Measurements from ENCODE around the gene TUBA1A. TPM values are rescaled to one million over a fixed set of nuclear protein-coding genes. Genes with fewer than 3 reads are reported as not detected.
"Not testable (repeated sequence)": the region's sequence is repeated elsewhere in the genome, so short reads cannot be mapped to it uniquely, and the experiment has no call there.

Gene TUBA1A
- total RNA-seq, 1 donor from 2014 or later = 121 TPM

DNA sequence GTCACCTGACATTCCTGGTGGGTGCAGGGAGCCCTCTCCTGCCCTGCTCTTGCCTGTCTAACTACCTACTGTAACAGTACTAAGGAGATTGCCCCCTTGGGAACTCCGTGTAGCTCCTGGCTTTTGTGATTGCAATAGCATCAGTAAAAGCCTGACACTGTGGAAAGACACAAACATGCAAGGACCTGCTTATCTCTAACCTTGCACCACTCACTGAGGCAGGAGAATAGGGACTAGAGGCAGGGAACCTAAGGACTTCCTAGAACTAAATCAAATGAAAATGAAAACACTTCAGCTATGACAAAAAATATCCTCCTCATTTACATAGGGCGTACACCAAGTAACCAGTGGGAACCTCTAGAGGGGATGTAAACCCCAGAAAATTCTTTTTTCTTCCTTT is 28.5 kb downstream of the TUBA1A start:
- no peak for DNase-seq (ENCODE audit: low spot score)

DNA sequence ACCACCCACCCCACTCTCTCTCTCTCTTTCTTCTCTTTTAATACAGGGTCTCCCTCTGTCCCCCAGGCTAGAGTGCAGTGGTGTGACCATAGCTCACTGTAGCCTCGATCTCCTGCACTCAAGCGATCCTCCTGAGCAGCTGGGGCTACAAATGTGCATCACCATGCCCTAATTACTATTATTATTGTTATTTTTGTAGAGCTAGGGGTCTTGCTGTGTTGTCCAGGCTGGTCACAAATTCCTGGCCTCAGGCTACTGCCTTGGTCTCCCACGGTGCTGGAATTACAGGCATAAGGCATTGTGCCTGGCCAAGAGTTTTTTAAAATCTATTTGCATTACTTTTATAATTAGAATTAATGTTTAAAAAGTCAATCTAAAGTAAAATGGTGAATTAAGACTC is 34.7 kb downstream of the TUBA1A start:
- peak; percentile 22 for DNase-seq (ENCODE audit: low spot score)

DNA sequence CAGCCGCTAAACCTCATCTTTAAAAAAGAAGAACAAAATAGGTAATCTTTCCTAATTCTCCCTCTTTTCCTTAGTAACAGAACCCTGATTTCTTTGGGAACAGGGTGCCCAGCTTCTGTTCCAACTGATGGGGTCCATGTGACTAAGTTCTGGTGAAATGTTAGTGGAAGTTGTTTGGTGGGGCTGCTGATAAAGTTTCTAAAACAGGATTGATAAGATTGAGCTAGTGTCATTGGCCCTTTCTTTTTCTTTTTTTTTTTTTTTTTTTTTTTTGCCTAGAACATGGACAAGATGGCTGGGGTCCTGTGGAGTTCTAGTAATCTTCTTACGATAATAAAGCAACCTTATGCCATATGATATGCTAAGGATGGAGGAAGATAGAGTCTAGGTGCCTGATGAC is 41.5 kb downstream of the TUBA1A start:
- DNase-seq (ENCODE audit: low spot score) = no peak

DNA sequence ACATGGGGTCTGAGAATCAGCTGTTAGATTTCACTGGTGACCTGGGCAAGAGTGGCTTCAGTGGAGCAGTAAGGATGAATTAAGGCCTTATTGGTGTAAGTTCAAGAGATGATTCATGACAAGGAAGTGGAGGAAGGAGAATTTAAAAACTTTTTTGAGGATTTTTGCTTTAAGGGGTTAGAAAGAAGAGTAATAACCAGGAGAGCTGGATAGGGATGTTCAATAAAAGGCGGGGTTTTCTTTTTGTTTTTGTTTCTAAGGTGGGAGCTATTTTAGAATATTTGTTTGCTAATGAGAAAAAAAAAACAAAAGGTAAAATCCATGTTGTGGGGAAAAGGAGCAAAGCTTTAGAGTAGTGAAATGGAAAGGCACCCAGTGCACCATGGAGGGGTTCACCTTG is 42.5 kb downstream of the TUBA1A start:
- no peak for DNase-seq (ENCODE audit: low spot score)

DNA sequence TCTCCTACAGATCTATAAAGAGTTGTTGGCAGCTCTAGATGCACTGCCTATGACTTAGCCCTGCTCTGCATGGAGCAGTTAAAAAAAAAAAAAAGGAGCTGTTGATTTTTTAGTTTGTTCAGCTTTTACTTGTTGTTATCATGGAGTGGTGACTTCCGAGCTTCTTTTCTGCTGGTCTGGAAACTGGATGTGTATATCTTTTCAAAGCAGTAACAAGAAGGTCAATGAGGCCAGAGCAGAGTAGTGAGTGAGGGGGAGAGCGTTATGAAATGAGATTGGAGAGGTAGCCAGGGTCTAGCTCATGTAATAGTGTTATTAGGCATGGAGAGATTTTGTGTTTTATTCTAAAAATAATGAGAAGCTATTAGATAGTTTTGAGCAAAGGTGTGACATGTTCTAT is 44.5 kb downstream of the TUBA1A start:
- peak; percentile 1 for DNase-seq (ENCODE audit: low spot score)

DNA sequence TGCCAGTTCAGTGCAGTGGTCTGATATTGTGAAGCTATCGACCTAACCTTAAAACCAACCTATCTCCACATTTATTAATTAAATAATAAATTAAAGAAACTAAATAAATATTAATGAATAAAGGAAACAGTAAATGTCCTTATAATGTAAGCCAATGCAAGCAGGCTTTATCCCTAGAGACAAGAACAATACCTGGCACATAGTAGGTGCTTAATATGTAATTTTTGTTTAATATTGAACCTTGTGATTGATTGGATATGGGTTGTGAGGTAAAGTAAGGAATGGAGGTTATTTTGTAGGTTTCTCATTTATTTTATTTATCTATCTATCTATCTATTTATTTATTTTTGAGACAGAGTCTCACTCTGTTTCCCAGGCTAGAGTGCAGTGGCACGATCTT is 49.9 kb downstream of the TUBA1A start:
- DNase-seq (ENCODE audit: low spot score) = no peak

DNA sequence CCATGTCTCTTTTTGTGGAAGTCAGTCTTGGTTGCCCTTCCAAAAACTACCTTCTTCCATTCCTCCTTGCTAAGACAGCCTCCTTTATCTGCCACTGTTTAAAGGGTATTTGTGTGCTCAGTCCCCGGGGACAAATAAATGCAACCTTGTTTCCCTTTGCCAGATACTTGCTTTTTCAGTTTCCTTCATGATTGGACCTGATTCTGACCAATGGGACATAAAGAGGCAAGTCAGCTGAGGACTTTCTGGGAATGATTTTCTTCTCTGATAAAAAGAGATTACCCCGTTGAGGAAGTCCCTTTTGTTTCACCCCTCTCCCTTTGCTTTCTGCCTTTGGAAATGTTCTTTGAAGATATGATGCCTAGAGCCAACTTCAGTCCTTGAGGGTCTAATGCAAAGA is 50.3 kb downstream of the TUBA1A start:
- DNase-seq (ENCODE audit: low spot score) = no peak

DNA sequence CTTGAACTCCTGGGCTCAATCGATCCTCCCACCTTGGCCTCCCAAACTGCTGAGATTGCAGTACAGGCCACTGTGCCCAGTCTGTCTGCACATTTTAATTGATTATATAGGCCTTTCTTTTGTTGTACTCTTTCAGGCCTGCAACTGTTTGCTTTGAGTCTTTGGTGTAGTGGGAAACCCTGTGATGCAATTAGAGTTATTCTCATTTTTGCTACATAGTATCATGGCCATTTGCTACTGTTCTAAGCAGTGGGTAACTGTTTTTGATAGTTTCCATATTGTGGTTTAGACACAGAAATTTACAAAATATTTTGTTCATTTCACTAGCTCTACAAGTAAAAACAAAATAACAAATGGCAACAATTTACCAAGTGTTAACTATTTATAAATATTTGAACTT is 51.4 kb downstream of the TUBA1A start:
- no peak for DNase-seq (ENCODE audit: low spot score)

DNA sequence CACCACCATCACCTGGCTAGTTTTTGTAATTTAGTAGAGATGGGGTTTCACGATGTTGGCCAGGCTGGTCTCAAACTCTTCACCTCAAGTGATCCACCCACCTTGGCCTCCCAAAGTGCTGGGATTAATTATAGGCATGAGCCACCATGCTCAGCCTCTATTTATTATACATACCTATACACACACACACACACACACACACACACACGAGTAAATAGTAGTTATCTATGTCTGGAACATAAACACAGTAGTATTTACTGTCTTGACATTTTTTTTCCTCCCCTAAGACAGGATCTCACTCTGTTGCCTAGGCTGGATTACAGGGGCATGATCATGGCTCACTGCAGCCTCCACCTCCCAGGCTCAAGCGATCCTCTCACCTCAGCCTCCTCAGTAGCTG is 51.9 kb downstream of the TUBA1A start:
- DNase-seq (ENCODE audit: low spot score) = not testable (repeated sequence)

Other genes with a start within 250 kb of the TUBA1A start
- gene ARF3, start 231.6 kb downstream of the TUBA1A start, total RNA-seq = 149 TPM
- 0.48 TPM for gene WNT10B, start 217.3 kb downstream of the TUBA1A start, total RNA-seq
- not detected for gene WNT1, start 210.8 kb downstream of the TUBA1A start, total RNA-seq
- gene DDN, start 189.7 kb downstream of the TUBA1A start, total RNA-seq = 0.10 TPM
- 61.7 TPM for gene PRKAG1, start 170.3 kb downstream of the TUBA1A start, total RNA-seq
- gene KMT2D, start 128.3 kb downstream of the TUBA1A start, total RNA-seq = 79.7 TPM
- gene RHEBL1, start 119.1 kb downstream of the TUBA1A start, total RNA-seq = 0.42 TPM
- 1.5 TPM for gene DHH, start 94.3 kb downstream of the TUBA1A start, total RNA-seq
- gene LMBR1L, start 78.2 kb downstream of the TUBA1A start, total RNA-seq = 46.1 TPM
- gene TUBA1B, start 57.7 kb downstream of the TUBA1A start, total RNA-seq = 737 TPM
- 173 TPM for gene TUBA1C, start 76.0 kb upstream of the TUBA1A start, total RNA-seq
- gene PRPH, start 106.1 kb upstream of the TUBA1A start, total RNA-seq = 0.55 TPM
- not detected for gene TROAP, start 134.2 kb upstream of the TUBA1A start, total RNA-seq
- gene C1QL4, start 148.1 kb upstream of the TUBA1A start, total RNA-seq = not detected
- gene DNAJC22, start 157.8 kb upstream of the TUBA1A start, total RNA-seq = not detected
- 9.9 TPM for gene SPATS2, start 178.4 kb upstream of the TUBA1A start, total RNA-seq

Measured in mesenteric fat pad (tissue), 1 donor.